IMR-90 (cell line): Measurements from ENCODE around the gene HOXA5. TPM values are rescaled to one million over a fixed set of nuclear protein-coding genes. Genes with fewer than 3 reads are reported as not detected.

ENCODE experiments used
- ATAC-seq: fragments of 200-7000 bp; cut with Tn5 transposase; 2 replicates; pipeline ENCODE4 v1.9.1; 2020; ENCODE audit warnings: low read depth, mild to moderate bottlenecking, moderate library complexity
- BruUV-seq: library from RNA; stranded (reverse); fragments of 400-500 nt; replicated peaks from 2 replicates; lab custom pipeline; 2021; lab: Mats Ljungman, UMichigan
- CTCF ChIA-PET: fragments of 300-600 bp; formaldehyde crosslinking; extraction: SDS; loops from one replicate; lab custom pipeline; 2021; ENCODE audit warnings: antibody characterized with exemption; lab: Yijun Ruan, JAX
- POLR2A ChIA-PET: fragments of 300-600 bp; sonication (Branson Sonifier 250); formaldehyde crosslinking; loops from one replicate; lab custom pipeline; 2022; ENCODE audit warnings: antibody characterized with exemption; ENCODE audit not compliant: unreplicated experiment; lab: Charles Lee
- DNase-seq: peaks from one replicate; pipeline ENCODE4 v3.0.0; 2013
- H2AFZ ChIP-seq: replicated peaks from 2 replicates; pipeline ENCODE3; 2013; ENCODE audit warnings: low read length, mild to moderate bottlenecking; ENCODE audit not compliant: poor library complexity
- H2AK5ac ChIP-seq: 2 replicates; pipeline ENCODE4 v1.6.1; 2013; ENCODE audit warnings: low read depth, low read length, inconsistent platforms
- H2AK9ac ChIP-seq: replicated peaks from 2 replicates; pipeline ENCODE3; 2013; ENCODE audit warnings: mild to moderate bottlenecking, low read depth, low read length, moderate library complexity; ENCODE audit not compliant: poor library complexity
- H2BK120ac ChIP-seq: 2 replicates; pipeline ENCODE4 v1.6.1; 2013; ENCODE audit warnings: low read depth, low read length, inconsistent platforms
- H2BK15ac ChIP-seq: 3 replicates; pipeline ENCODE4 v1.6.1; 2013; ENCODE audit warnings: low read depth, low read length, inconsistent platforms
- H2BK20ac ChIP-seq: 2 replicates; pipeline ENCODE4 v1.6.1; 2013; ENCODE audit warnings: low read depth, mild to moderate bottlenecking, inconsistent platforms, low read length, moderate library complexity
- H2BK5ac ChIP-seq: 2 replicates; pipeline ENCODE4 v1.6.1; 2013; ENCODE audit warnings: mild to moderate bottlenecking, low read depth, low read length, inconsistent platforms; ENCODE audit not compliant: poor library complexity, severe bottlenecking
- H3K14ac ChIP-seq: replicated peaks from 2 replicates; pipeline ENCODE4 v1.6.1; 2013; ENCODE audit warnings: low read depth, low read length, inconsistent platforms
- H3K18ac ChIP-seq: 2 replicates; pipeline ENCODE4 v1.6.1; 2013; ENCODE audit warnings: low read depth, low read length, control low read depth
- H3K23ac ChIP-seq: 2 replicates; pipeline ENCODE4 v1.6.1; 2013; ENCODE audit warnings: low read depth, low read length, inconsistent platforms
- H3K27ac ChIP-seq: 2 replicates; pipeline ENCODE4 v1.5.1; 2013; ENCODE audit warnings: mild to moderate bottlenecking, control low read depth, low read length; ENCODE audit not compliant: insufficient read depth
- H3K27me3 ChIP-seq: 2 replicates; pipeline ENCODE4 v1.6.1; 2013; ENCODE audit warnings: low read length; ENCODE audit not compliant: control insufficient read depth, insufficient read depth
- H3K36me3 ChIP-seq: 2 replicates; pipeline ENCODE4 v1.6.1; 2013; ENCODE audit warnings: low read length, mixed read lengths; ENCODE audit not compliant: control insufficient read depth, insufficient read depth
- H3K4ac ChIP-seq: 2 replicates; pipeline ENCODE4 v1.6.1; 2013; ENCODE audit warnings: low read depth, low read length, inconsistent platforms
- H3K4me1 ChIP-seq: 2 replicates; pipeline ENCODE4 v1.6.1; 2013; ENCODE audit warnings: low read length, mixed read lengths; ENCODE audit not compliant: control insufficient read depth, insufficient read depth
- H3K4me2 ChIP-seq: 2 replicates; pipeline ENCODE4 v1.6.1; 2013; ENCODE audit warnings: low read depth, mild to moderate bottlenecking, control low read depth, low read length, moderate library complexity
- H3K4me3 ChIP-seq: 2 replicates; pipeline ENCODE4 v1.5.1; 2013; ENCODE audit warnings: low read depth, mild to moderate bottlenecking, control low read depth, low read length, moderate library complexity; ENCODE audit not compliant: insufficient read depth
- H3K56ac ChIP-seq: 2 replicates; pipeline ENCODE4 v1.6.1; 2013; ENCODE audit warnings: low read length, inconsistent platforms; ENCODE audit not compliant: insufficient read depth; ENCODE audit errors: extremely low read depth
- H3K79me1 ChIP-seq, 2 experiments: 2 replicates each; pipeline ENCODE4 v1.6.1; 2013; ENCODE audit warnings: low read length in 2 of 2, inconsistent platforms in 1 of 2, low read depth in 1 of 2
- H3K9ac ChIP-seq: 2 replicates; pipeline ENCODE4 v1.6.1; 2013; ENCODE audit warnings: low read depth, low read length, control low read depth
- H3K9me1 ChIP-seq: 2 replicates; pipeline ENCODE4 v1.6.1; 2013; ENCODE audit warnings: low read length, inconsistent platforms; ENCODE audit not compliant: insufficient read depth
- H3K9me3 ChIP-seq: 2 replicates; pipeline ENCODE4 v1.6.1; 2013; ENCODE audit warnings: low read length; ENCODE audit not compliant: control insufficient read depth, insufficient read depth
- H4K20me1 ChIP-seq: 2 replicates; pipeline ENCODE4 v1.6.1; 2013; ENCODE audit warnings: low read length, inconsistent platforms; ENCODE audit not compliant: insufficient read depth
- H4K5ac ChIP-seq: 2 replicates; pipeline ENCODE4 v1.6.1; 2013; ENCODE audit warnings: mild to moderate bottlenecking, low read depth, low read length, control low read depth
- H4K8ac ChIP-seq, 2 experiments: 2 replicates each; pipeline ENCODE4 v1.6.1; 2013; ENCODE audit warnings: low read depth in 2 of 2, low read length in 2 of 2, control low read depth in 1 of 2, inconsistent platforms in 1 of 2
- H4K91ac ChIP-seq: 2 replicates; pipeline ENCODE4 v1.6.1; 2013; ENCODE audit warnings: low read depth, low read length, inconsistent platforms; ENCODE audit not compliant: insufficient read depth
- BHLHE40 ChIP-seq: fragments of 150-350 bp; IDR thresholded peaks from 2 replicates; pipeline ENCODE4 v1.6.1; 2016; ENCODE audit warnings: mild to moderate bottlenecking, low read depth, low read length
- CHD1 ChIP-seq: IDR thresholded peaks from 2 replicates; pipeline ENCODE4 v1.6.1; 2012; ENCODE audit warnings: low read depth, low read length, improper control_type of control experiment
- FOS ChIP-seq: fragments of 150-350 bp; IDR thresholded peaks from 2 replicates; pipeline ENCODE4 v1.6.1; 2016; ENCODE audit warnings: low read depth, low read length
- WGBS, 2 experiments: methylation state at CpG; one replicate each; pipeline versions ENCODE4 v1.1.5 to v1.1.7; 2013; ENCODE audit warnings: missing lambda C conversion rate in 2 of 2; ENCODE audit not compliant: insufficient read length in 1 of 2; ENCODE audit errors: extremely low coverage in 2 of 2; 5-methylcytosine and 5-hydroxymethylcytosine counted together
- dilution Hi-C: fragments of 300-500 bp; cut with HindIII; formaldehyde crosslinking; loops from one replicate; pipeline ENCODE4 v1.14.3; 2018; ENCODE audit warnings: low sequenced_read_pairs; ENCODE audit not compliant: unreplicated experiment
- in situ Hi-C: fragments of 300-500 bp; cut with MboI; formaldehyde crosslinking; loops from 3 replicates; pipeline ENCODE4 v1.14.3; 2019; ENCODE audit warnings: low sequenced_read_pairs, inconsistent platforms, mixed read lengths
- intact Hi-C: fragments of 100-400 bp; cut with micrococcal nuclease; formaldehyde crosslinking; loops from 2 replicates; pipeline ENCODE4 v1.10.0; 2022
- polyA plus RNA-seq, 3 experiments: library from polyadenylated mRNA; depleted of rRNA; stranded (reverse); fragments of >200 nt; gene quantifications; 2 replicates each; pipeline ENCODE4 v1.2.3, GENCODE V29; 2012; ENCODE audit warnings: low replicate concordance in 1 of 3
- total RNA-seq: library from RNA; depleted of rRNA; stranded (reverse); fragments of >200 nt; gene quantifications from 2 replicates; pipeline ENCODE4 v1.2.3, GENCODE V29; 2012

Gene HOXA5
- total and polyA plus RNA-seq, 2 of the 4 experiments (the other 2 are of a cell fraction): 19.9 to 29.4 TPM

DNA sequence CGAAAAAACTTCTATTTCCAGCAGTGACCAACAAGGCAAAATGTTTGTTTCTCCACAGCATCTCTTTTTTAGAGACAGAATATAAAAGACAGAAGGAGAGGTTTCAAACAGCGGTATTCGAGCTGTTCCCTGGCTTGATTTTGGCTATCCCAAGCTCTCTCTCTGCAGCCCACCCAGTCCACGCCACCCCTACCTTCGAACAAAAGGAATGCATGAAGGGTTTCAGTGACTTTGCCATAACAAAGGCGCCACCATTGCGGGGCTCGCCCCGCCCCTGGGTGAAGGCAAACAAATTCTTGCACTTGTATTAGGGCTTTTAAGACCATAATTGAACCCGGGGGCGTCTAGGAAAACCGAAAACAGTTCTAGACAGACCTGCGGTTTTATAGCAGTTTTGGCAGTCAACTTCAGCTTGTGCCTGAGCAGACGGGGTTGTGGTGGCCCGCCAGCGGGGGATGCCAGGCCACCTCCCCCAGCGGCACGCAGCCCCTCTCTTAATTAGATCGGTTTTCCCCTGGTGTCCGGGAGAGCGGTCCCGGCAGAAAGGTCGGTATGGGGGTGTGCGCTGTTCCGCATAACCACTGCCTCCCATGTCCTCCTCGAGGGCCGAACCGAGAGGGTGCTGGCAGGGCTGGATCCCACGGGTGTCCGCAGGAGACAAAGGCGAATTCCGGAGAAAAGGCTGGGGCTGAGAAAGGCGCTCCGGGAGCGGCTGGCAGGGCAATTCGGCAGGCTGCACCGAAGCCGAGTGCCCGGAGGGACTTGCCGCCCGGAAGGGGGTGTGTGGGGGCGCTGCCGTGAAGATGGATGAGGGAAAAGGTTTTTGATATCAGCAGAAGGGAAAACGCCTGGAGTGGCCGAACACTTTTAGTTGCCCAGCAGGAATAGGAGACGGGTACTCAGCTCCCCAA lies 44.2 kb upstream of the HOXA5 start (continued):
- TF ChIP-seq CHD1 (no peak), BHLHE40 (no peak)

DNA sequence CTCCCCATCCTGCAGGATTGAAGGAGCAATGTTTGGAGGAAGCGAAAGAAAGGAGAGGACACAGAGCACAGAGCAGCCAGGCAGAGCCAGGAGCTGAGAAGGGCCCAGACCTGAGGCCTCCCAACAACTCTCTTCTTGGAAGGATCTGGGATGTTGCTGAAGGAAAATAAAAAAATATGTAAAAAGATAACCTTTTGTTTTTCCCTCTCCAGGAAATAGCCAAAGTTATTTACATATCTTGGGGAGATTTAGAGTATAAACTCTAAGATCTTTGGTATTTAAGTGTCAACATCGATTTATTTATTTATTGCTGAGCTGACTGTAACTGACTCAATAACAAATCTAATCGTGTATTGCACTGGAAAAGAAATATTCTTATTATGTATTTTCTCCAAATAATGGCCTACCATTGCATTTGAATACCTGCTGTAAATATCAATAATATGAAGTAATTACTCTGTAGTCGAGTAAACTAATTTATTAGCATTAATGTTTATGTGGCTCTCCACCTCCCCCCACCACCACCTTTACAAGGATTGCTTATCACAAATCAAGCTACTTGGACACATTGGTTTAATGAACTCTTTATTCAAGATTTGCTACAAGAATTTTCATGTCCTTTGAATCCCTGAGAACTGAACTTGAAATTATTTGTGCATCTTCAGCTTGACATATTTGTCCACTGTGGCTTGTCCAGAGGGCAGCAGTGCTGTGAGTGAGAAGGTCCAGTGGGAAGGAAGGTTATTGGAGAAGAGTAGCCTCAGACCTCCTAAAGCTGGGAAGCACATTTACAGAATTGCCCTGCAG lies 43.4 kb upstream of the HOXA5 start:
- peaks cover 3% of the 10 kb centered on the region; the same call in 1 of the 2 replicates for H3K4me1 ChIP-seq
- no peak for TF ChIP-seq FOS
- POLR2A ChIA-PET: interaction anchor here (0.7 kb wide), 1 partner anchor 53 kb away, joined by 5 read pairs; no protein-coding TSS in a partner anchor

More for the DNA sequence above, 43.4 kb upstream of the HOXA5 start:
- no peak overlapping the region for H2BK5ac ChIP-seq
- no peak overlapping the region for H2AFZ ChIP-seq
- no peak overlapping the region for H3K18ac ChIP-seq
- H3K79me1 ChIP-seq: no peaks in the 10 kb centered on the region
- H2BK120ac ChIP-seq: no peak overlapping the region
- intact Hi-C loops: no loop called here
- H4K91ac ChIP-seq: no peak overlapping the region
- ATAC-seq (no peak), DNase-seq (no peak)
- H3K56ac ChIP-seq: no peak overlapping the region
- peaks cover 17% of the 10 kb centered on the region; the same call in 1 of the 2 replicates for H3K9me3 ChIP-seq
- H3K4me3 ChIP-seq: no peak overlapping the region
- H3K9ac ChIP-seq: no peak overlapping the region
- no CpG with 5 or more reads among the region's 4 CpGs for WGBS, 2 experiments
- CTCF ChIA-PET: interaction anchor here (1.7 kb wide), 1 partner anchor 9 kb away, joined by 10 read pairs; no protein-coding TSS in a partner anchor
- no TSS peak for BruUV-seq
- peaks cover 17% of the 10 kb centered on the region; the same call in 1 of the 2 replicates for H4K20me1 ChIP-seq
- no peak overlapping the region for H3K23ac ChIP-seq
- H4K8ac ChIP-seq: no peak overlapping the region
- no peak overlapping the region for H3K4me2 ChIP-seq
- H3K14ac ChIP-seq: no peak overlapping the region
- H2BK20ac ChIP-seq: no peak overlapping the region
- H3K9me1 ChIP-seq: no peaks in the 10 kb centered on the region
- no peak overlapping the region for H3K27ac ChIP-seq
- no peak overlapping the region for H3K4ac ChIP-seq
- in situ Hi-C loops: no loop called here
- no peak overlapping the region for H2AK9ac ChIP-seq
- no peaks in the 10 kb centered on the region for H3K36me3 ChIP-seq
- no peak overlapping the region for H4K5ac ChIP-seq
- H3K27me3 ChIP-seq: peaks cover 97% of the 10 kb centered on the region
- dilution Hi-C loops: no loop called here
- H2BK15ac ChIP-seq: no peak overlapping the region
- H2AK5ac ChIP-seq: no peak overlapping the region
